Anterior cingulate cortex (tissue), 58 donors: ENCODE measurements around the gene GSTCD.

Experiments
- DNase-seq, 58 donors: peaks; one replicate each; lab custom pipeline; 2025; lab: John Stamatoyannopoulos, UW

The GSTCD gene

DNA sequence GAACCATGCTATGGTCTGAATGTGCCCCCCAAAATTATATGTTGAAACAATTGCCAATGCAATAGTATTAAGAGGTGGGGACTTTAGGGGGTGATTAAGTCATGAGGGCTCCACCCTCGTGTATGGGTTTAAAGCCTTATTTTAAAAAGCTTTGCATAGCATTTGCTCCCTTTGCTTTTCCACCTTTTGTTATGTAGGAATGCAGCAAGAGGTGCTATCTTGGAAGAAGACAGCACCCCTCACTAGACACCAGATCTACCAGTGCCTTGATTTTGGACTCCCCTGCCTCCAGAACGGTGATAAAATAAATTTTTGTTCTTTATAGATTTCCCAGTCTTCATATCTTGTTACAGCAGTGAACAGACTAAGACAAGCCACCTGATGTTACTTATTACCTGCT lies 163.4 kb downstream of the GSTCD start:
- no peak for DNase-seq

GRCh38 chr4:105875233-105875632 lies 166.6 kb downstream of the GSTCD start:
- DNase-seq, result no peak

DNA sequence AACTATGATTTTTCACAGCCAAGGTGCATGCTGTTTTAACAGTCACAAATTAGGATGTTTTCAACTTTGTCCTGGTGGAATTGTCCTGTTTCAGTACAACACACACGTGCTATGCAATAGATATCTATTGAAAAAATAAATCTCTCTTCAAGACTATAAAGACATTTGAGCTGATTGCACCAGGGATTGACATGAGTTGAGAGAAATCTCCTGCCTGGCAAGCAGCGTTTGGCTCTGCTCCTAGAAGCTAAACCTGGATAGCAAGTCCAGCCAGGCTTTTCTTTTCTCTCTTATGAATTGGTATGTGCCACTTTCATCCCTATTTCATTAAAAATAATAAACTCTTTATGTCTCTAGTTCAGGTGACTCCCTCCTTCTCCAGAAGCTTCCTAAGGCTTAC lies 170.1 kb downstream of the GSTCD start:
- no peak for DNase-seq

GRCh38 chr4:105887508-105887907 lies 178.9 kb downstream of the GSTCD start:
- DNase-seq, result no peak

DNA sequence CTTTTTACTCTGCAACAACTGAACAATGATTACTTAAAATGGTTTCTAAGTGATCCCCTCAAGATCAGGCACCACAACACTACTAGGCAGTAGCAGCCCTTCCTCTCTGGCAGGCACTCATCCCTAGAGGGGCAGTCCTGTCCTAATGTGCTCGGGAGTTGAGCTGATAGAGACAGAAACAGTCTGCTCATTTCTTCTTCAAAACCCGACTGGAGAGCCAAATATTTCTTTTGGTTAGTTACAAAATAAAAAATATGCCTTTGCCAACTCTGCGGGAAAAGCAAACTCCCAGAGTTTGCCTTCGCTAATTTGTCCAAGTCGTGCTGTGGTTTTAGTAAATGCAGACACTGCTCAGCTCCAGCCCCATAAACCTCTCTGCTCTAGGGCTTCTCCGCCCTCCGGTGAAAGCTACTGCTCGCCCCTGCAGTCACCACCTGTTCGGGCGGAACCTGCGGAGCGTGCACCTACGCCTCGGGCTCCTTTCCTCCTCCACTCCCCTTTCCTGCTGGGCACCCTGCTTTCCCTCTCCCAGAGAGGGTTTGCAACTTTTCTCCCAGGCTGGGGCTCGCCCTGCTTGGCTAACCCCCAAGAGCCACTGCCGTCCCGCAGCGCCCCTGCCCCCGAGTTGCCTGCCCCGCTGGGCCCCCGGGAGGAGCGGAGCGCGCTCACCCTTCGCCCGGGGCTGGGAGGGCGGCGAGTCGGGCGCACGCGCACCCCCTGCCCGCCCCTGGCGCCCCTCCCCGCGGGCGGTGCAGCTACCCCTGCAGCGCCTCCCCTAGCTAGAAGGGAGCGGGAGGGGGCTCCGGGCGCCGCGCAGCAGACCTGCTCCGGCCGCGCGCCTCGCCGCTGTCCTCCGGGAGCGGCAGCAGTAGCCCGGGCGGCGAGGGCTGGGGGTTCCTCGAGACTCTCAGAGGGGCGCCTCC lies 186.3 kb downstream of the GSTCD start, which contains the start of gene NPNT:
Gene NPNT (plus strand): TSS at position 812 of the 923 bp plus-strand sequence. CDS start 182 bp downstream, outside the sequence.
- DNase-seq, result peak in 3 of 58 donors; percentile 4 to 9 (median 9)

GRCh38 chr4:105895583-105896460 lies 187.2 kb downstream of the GSTCD start:
- peak in 3 of 58 donors; percentile 1 to 31 (median 6) for DNase-seq

GRCh38 chr4:105896461-105896942 lies 187.9 kb downstream of the GSTCD start:
- no peak for DNase-seq
